HepG2 (cell line): ENCODE data around the gene PSKH1. TPM values are rescaled to one million over a fixed set of nuclear protein-coding genes. Genes with fewer than 3 reads are reported as not detected.

ENCODE experiments used
- ELF3 ChIP-seq: IDR thresholded peaks from 2 replicates; pipeline ENCODE4 v1.6.1; 2016; ENCODE audit warnings: missing genetic modification reagents, missing compliant biosample characterization
- GTF2F1 ChIP-seq: fragments of 150-350 bp; IDR thresholded peaks from 2 replicates; pipeline ENCODE4 v1.6.1; 2014; ENCODE audit warnings: low read length
- HDAC6 ChIP-seq: fragments of 200-600 bp; sonication (generic); IDR thresholded peaks from 2 replicates; pipeline ENCODE4 v1.7.0; 2017; ENCODE audit warnings: mild to moderate bottlenecking, antibody characterized with exemption, low read length, low read depth
- HNRNPH1 ChIP-seq: fragments of 200-400 bp; formaldehyde crosslinking; optimal IDR thresholded peaks from 2 replicates; pipeline ENCODE3; 2017; ENCODE audit warnings: mild to moderate bottlenecking, low read depth, low read length
- MAFK ChIP-seq, 2 experiments: IDR thresholded peaks in 1 of 2; conservative IDR thresholded peaks in 1 of 2; 2 replicates each; pipeline ENCODE4 v1.6.1; 2011; ENCODE audit warnings: improper control_type of control experiment in 2 of 2, low read length in 2 of 2
- NAIF1 ChIP-seq: sonication (generic); formaldehyde crosslinking; IDR thresholded peaks from 2 replicates; pipeline ENCODE4 v1.5.0; 2020; ENCODE audit warnings: mild to moderate bottlenecking, missing genetic modification reagents, borderline replicate concordance
- ONECUT2 ChIP-seq: sonication (generic); formaldehyde crosslinking; IDR thresholded peaks from 2 replicates; pipeline ENCODE4 v1.4.0; 2020; ENCODE audit warnings: missing genetic modification reagents
- RFX1 ChIP-seq: fragments of 450-650 bp; IDR thresholded peaks from 2 replicates; pipeline ENCODE4 v1.6.1; 2017
- TCF12 ChIP-seq, 2 experiments: fragments of 450-650 bp in 1 of 2; sonication (generic) in 1 of 2; formaldehyde crosslinking in 1 of 2; IDR thresholded peaks; 2 replicates each; pipeline versions ENCODE4 v1.6.1 to v1.8.0; 2017 to 2022; ENCODE audit warnings: antibody characterized with exemption in 1 of 2, mild to moderate bottlenecking in 1 of 2, missing genetic modification reagents in 1 of 2, moderate library complexity in 1 of 2
- ZNF124 ChIP-seq: sonication (generic); formaldehyde crosslinking; IDR thresholded peaks from 2 replicates; pipeline ENCODE4 v1.4.0; 2020; ENCODE audit warnings: missing genetic modification reagents
- ZNF317 ChIP-seq: sonication (generic); formaldehyde crosslinking; IDR thresholded peaks from 2 replicates; pipeline ENCODE4 v1.5.0; 2020; ENCODE audit warnings: mild to moderate bottlenecking, missing genetic modification reagents
- ZNF382 ChIP-seq: sonication (generic); formaldehyde crosslinking; IDR thresholded peaks from 2 replicates; pipeline ENCODE4 v1.5.0; 2020; ENCODE audit warnings: missing genetic modification reagents, mild to moderate bottlenecking, borderline replicate concordance
- ZNF577 ChIP-seq: sonication (generic); formaldehyde crosslinking; IDR thresholded peaks from 2 replicates; pipeline ENCODE4 v1.4.0; 2020; ENCODE audit warnings: mild to moderate bottlenecking, low read depth, missing genetic modification reagents, borderline replicate concordance
- ZNF878 ChIP-seq: sonication (generic); formaldehyde crosslinking; IDR thresholded peaks from 2 replicates; pipeline ENCODE4 v1.8.1; 2023; ENCODE audit warnings: mild to moderate bottlenecking, missing genetic modification reagents, moderate library complexity
- polyA plus RNA-seq, 8 experiments: library from polyadenylated mRNA; depleted of rRNA in 3 of 8; stranded (reverse) in 7 of 8; unstranded in 1 of 8; fragments of >200 nt; fragmentation: Illumina TruSeq in 4 of 8; extraction: Trizol in 4 of 8; gene quantifications; 2 replicates each; pipeline versions ENCODE4 v1.2.1 to v1.2.3, GENCODE V29; 2011 to 2016; ENCODE audit warnings: low read depth in 4 of 8, missing spikeins in 1 of 8, mixed read lengths in 1 of 8; ENCODE audit not compliant: insufficient read depth in 1 of 8
- total RNA-seq, 5 experiments: library from RNA; depleted of rRNA; stranded (reverse); fragments of >200 nt; fragmentation: Illumina TruSeq; extraction: Trizol; gene quantifications; 2 replicates each; pipeline ENCODE4 v1.2.3, GENCODE V29; 2016; ENCODE audit warnings: low read depth in 1 of 5
- TF ChIP-seq, protein P1 (sequence below): sonication (generic); formaldehyde crosslinking; IDR thresholded peaks from 2 replicates; pipeline ENCODE4 v1.4.0; 2020; ENCODE audit warnings: missing genetic modification reagents
- TF ChIP-seq, protein P2 (sequence below): sonication (generic); formaldehyde crosslinking; conservative IDR thresholded peaks from 2 replicates; pipeline ENCODE4 v1.8.0; 2022; ENCODE audit warnings: mild to moderate bottlenecking, moderate library complexity, missing genetic modification reagents
- TF ChIP-seq, protein P3 (sequence below): sonication (generic); formaldehyde crosslinking; IDR thresholded peaks from 2 replicates; pipeline ENCODE4 v1.5.0; 2020; ENCODE audit warnings: missing genetic modification reagents
- TF ChIP-seq, protein P4 (sequence below): sonication (generic); formaldehyde crosslinking; IDR thresholded peaks from 2 replicates; pipeline ENCODE4 v1.5.0; 2020; ENCODE audit warnings: missing genetic modification reagents
- TF ChIP-seq, protein P5 (sequence below): sonication (generic); formaldehyde crosslinking; IDR thresholded peaks from 2 replicates; pipeline ENCODE4 v1.4.0; 2020; ENCODE audit warnings: missing genetic modification reagents, low read depth, mild to moderate bottlenecking, borderline replicate concordance

The PSKH1 gene
- total and polyA plus RNA-seq, 2 of the 13 experiments (the other 11 are each of a cell fraction or from before 2014, with no cell fraction given) = 8.4 to 19.1 TPM

DNA sequence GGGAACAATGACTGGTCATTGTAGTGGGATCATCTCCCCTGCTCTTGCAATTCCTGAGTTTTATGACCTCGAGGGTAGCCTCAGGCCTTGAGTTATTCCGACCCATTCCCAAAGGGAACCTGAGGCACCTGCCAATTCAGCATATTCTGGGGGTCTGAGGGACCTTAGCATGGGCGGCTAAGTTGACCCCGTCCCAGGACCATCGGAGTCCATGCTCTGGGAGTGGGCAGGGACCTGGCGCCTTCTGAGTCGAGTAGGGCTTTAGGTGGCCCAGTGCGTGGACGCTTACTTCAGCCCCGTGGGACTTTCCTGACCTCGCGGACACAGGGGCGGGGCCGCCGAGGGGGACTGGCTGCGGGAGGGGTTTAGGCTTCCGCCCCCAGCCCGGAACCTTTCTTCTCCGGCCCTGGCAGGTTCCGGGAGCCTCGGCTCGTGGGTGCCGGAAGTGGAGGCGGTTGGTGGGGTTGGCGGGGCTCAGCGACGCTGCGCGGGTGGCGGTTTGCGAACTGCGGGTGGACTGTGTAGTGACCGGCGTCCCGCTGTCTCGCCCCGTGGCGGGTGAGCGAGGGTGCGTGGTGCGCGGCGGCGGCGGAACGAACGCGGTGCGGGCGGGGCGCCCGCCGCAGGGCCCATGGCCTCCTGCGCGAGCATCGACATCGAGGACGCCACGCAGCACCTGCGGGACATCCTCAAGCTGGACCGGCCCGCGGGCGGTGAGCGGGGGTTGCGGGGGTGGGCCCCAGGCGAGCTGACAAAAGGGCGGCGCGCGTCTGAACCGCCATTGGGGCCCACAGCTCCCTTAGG, 20.2 kb upstream of the PSKH1 start, which contains the start of gene EDC4 (continued):
- peak; percentile 70 for TF ChIP-seq ZNF124 (CRISPR knock-in tag)
- TF ChIP-seq ELF3 (CRISPR knock-in tag) = peak; percentile 92
- peak; percentile 54 to 81 for TF ChIP-seq MAFK (conservative IDR thresholded peaks at IDR 0.05 in 1 of 2, IDR thresholded peaks at IDR 0.05 in 1 of 2; ENCODE audit: low read length in 2 of 2)
- no peak for TF ChIP-seq ZNF317 (CRISPR knock-in tag)
- TF ChIP-seq ONECUT2 (CRISPR knock-in tag) = peak; percentile 47; the same call in 1 of the 2 replicates
- TF ChIP-seq, protein P1, sequence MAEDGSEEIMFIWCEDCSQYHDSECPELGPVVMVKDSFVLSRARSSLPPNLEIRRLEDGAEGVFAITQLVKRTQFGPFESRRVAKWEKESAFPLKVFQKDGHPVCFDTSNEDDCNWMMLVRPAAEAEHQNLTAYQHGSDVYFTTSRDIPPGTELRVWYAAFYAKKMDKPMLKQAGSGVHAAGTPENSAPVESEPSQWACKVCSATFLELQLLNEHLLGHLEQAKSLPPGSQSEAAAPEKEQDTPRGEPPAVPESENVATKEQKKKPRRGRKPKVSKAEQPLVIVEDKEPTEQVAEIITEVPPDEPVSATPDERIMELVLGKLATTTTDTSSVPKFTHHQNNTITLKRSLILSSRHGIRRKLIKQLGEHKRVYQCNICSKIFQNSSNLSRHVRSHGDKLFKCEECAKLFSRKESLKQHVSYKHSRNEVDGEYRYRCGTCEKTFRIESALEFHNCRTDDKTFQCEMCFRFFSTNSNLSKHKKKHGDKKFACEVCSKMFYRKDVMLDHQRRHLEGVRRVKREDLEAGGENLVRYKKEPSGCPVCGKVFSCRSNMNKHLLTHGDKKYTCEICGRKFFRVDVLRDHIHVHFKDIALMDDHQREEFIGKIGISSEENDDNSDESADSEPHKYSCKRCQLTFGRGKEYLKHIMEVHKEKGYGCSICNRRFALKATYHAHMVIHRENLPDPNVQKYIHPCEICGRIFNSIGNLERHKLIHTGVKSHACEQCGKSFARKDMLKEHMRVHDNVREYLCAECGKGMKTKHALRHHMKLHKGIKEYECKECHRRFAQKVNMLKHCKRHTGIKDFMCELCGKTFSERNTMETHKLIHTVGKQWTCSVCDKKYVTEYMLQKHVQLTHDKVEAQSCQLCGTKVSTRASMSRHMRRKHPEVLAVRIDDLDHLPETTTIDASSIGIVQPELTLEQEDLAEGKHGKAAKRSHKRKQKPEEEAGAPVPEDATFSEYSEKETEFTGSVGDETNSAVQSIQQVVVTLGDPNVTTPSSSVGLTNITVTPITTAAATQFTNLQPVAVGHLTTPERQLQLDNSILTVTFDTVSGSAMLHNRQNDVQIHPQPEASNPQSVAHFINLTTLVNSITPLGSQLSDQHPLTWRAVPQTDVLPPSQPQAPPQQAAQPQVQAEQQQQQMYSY (CRISPR knock-in tag) = 0 out of 2 replicates have a peak, but pooled peaks have one; percentile 17
- no peak for TF ChIP-seq HDAC6
- TF ChIP-seq HNRNPH1 = peak; percentile 96
- no peak for TF ChIP-seq ZNF577 (CRISPR knock-in tag)
- TF ChIP-seq ZNF382 (CRISPR knock-in tag) = no peak
- TF ChIP-seq NAIF1 (CRISPR knock-in tag) = 0 out of 2 replicates have a peak, but pooled peaks have one; percentile 33
- no peak for TF ChIP-seq ZNF878 (CRISPR knock-in tag)
- TF ChIP-seq RFX1 = no peak
- TF ChIP-seq, protein P2, sequence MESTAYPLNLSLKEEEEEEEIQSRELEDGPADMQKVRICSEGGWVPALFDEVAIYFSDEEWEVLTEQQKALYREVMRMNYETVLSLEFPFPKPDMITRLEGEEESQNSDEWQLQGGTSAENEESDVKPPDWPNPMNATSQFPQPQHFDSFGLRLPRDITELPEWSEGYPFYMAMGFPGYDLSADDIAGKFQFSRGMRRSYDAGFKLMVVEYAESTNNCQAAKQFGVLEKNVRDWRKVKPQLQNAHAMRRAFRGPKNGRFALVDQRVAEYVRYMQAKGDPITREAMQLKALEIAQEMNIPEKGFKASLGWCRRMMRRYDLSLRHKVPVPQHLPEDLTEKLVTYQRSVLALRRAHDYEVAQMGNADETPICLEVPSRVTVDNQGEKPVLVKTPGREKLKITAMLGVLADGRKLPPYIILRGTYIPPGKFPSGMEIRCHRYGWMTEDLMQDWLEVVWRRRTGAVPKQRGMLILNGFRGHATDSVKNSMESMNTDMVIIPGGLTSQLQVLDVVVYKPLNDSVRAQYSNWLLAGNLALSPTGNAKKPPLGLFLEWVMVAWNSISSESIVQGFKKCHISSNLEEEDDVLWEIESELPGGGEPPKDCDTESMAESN (CRISPR knock-in tag) = peak; percentile 92
- TF ChIP-seq, protein P3, sequence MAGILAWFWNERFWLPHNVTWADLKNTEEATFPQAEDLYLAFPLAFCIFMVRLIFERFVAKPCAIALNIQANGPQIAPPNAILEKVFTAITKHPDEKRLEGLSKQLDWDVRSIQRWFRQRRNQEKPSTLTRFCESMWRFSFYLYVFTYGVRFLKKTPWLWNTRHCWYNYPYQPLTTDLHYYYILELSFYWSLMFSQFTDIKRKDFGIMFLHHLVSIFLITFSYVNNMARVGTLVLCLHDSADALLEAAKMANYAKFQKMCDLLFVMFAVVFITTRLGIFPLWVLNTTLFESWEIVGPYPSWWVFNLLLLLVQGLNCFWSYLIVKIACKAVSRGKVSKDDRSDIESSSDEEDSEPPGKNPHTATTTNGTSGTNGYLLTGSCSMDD (CRISPR knock-in tag) = no peak
- TF ChIP-seq, protein P4, sequence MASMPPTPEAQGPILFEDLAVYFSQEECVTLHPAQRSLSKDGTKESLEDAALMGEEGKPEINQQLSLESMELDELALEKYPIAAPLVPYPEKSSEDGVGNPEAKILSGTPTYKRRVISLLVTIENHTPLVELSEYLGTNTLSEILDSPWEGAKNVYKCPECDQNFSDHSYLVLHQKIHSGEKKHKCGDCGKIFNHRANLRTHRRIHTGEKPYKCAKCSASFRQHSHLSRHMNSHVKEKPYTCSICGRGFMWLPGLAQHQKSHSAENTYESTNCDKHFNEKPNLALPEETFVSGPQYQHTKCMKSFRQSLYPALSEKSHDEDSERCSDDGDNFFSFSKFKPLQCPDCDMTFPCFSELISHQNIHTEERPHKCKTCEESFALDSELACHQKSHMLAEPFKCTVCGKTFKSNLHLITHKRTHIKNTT (CRISPR knock-in tag) = no peak
- no peak for TF ChIP-seq GTF2F1
- TF ChIP-seq TCF12 (IDR thresholded peaks at IDR 0.05) = no peak
- TF ChIP-seq TCF12 (CRISPR knock-in tag; IDR thresholded peaks at IDR 0.05) = no peak
- TF ChIP-seq, protein P5, sequence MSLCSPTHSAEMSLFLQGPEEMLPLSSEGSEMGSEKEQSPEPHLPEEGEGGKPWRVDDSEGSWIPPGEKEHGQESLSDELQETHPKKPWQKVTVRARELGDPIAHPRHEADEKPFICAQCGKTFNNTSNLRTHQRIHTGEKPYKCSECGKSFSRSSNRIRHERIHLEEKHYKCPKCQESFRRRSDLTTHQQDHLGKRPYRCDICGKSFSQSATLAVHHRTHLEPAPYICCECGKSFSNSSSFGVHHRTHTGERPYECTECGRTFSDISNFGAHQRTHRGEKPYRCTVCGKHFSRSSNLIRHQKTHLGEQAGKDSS (CRISPR knock-in tag) = peak; percentile 86
